Head of caudate nucleus (tissue), 42 donors: Measurements from ENCODE around the gene TEX51.

Experiments
- DNase-seq, 42 donors: peaks; one replicate each; pipeline versions ENCODE4 v3.0.0 to v3.0.0-alpha.2; 2020 to 2021; ENCODE audit warnings: mixed read lengths in 7 of 42
- intact Hi-C: fragments of 100-400 bp; cut with DNase I; formaldehyde crosslinking; loops from one replicate; pipeline ENCODE4 v1.15.0; 2022

The TEX51 gene

GRCh38 chr2:126876631-126877030 is 22.1 kb upstream of the TEX51 start:
- intact Hi-C loops = no loop called here
- peak in 3 of 42 donors; percentile 5 to 11 (median 8) for DNase-seq

DNA sequence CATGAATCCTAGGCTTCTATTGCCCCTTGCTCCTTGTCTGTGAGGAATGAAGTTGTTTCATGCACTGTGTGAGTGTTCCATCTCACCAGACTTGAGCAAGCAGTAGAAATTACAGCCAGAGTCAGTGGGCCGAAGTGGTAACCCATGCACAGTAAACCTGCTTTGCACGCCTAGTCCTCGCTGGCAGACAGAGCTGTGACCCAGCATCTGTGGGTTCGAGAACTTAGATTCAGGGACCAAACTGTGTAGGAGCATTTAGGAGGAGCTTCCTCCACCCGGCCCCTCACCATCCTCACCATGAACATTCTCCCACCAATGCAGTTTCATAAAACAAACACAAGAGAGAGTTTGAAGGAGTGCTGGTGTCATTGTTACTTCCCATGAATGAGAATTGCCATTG is 21.6 kb upstream of the TEX51 start:
- DNase-seq = peak in 2 of 42 donors; percentile 9 to 20
- intact Hi-C loops = no loop called here

DNA sequence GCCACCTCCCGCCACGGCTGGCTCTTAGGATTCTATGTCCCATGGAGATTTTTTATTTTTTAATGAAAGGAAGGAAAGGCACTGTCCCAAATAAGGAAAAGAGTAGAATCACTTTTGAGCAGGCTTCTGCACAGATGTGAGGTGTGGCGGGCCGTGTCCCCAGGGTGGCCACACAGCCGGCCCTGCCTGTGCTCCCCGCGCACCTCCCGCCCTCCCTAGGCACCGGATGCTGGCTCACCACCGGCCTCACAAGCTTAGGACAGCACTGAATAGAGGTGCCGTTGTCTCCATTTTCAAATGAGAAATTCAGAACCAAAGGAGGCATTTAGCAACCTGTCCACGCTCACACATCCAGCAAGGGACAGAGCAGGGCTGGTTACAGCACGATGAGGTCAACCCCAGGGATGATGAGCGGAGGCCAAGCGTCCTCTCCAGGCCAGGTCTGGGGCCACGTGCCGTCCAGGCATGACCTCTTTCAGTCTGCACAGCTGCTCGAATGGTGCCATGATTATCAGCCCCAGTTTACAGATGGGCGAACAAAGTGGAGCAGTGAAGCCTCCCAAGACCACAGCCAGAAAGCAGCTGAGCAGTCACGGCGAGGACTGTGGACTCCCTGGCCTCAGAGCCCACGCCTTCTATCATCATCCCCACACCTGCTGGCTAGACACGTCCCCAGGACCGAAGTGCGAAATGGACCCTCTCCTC is 20.7 kb upstream of the TEX51 start:
- DNase-seq = peak in 3 of 42 donors; percentile 8 to 20 (median 18)
- intact Hi-C loops = no loop called here

DNA sequence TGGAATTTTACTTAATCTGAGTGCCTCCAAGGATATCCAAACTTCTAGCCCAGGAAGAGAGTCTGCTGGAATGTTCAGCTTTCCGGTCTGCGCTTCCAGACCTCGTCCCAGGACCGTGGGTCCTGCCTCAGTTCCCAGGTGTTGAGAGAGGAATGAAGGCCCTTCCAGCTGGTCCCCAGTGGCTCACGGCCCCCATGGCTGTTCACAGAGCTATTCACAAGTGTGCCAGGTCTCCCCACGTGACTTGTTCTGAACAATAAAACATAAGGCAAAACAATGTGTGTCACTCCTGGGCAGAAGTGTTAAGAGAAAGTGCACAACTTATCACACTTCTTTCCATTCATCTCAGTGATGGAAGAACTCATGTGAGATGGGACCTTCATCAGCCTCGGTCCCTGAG is 20.1 kb upstream of the TEX51 start:
- DNase-seq = peak in 3 of 42 donors; percentile 3 to 28 (median 8)

DNA sequence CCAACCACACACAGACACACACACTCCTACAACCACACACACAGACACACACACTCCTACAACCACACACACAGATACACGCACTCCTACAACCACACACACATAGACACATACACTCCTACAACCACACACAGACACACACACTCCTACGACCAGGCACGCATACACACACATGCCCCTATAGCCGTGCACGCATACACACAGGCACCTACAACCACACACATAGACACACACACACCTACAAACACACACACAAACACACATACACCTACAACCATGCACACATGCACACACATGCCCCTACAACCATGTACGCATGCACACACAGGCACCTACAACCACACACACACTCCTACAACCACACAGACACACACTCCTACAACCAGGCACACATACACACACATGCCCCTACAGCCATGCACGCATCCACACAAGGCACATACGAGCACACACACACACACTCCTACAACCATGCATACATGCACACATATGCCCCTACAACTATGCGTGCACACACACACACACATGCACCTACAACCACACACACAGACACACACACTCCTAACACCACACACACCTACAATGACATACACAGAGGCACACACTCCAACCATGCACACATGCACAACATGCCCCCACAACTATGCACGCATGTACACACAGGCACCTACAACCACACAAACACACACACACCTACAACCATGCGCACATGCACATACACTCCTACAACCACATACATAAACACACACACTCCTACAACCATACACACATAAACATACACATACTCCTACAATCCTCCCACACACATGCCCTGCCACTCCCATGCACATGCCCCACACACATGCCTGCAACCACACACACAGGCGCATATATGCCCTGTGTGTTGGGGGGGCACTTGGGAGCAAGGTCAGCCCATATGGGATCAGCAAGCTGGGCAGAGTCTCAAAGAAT is 19.1 kb upstream of the TEX51 start:
- DNase-seq = peak in 4 of 42 donors; percentile 5 to 10 (median 6)
- intact Hi-C loops = no loop called here

More for the DNA sequence above, 20.1 kb upstream of the TEX51 start:
- intact Hi-C loops = no loop called here

- DNase-seq = peak in 4 of 42 donors; percentile 4 to 20 (median 16)
- intact Hi-C loops = no loop called here
Measured at GRCh38 chr2:126880324-126880723, 18.4 kb upstream of the TEX51 start.

- DNase-seq = no peak
- intact Hi-C loops = no loop called here
Measured at GRCh38 chr2:126880817-126881216, 17.9 kb upstream of the TEX51 start.

- DNase-seq = peak in 4 of 42 donors; percentile 11 to 24 (median 15)
- intact Hi-C loops = no loop called here
Measured at GRCh38 chr2:126881591-126881990, 17.1 kb upstream of the TEX51 start.

DNA sequence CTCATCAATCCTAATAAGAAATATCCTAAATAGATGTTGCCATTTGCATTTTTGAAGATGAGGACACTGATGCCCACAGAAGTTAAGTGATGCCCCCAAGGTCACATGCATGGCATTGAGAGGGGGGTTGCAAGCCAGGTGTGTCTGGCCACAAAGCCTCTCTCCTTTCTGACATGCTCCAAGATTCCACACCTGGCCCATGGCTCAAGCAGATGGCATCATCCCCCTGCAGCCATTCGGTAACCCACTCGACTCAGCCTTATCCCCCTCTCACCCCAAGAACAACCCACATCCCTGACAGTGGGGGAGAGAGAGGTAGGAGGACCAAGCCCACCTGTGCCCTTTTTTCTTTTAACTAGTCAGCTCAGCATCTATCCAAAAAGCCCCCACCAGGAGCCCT is 16.5 kb upstream of the TEX51 start:
- intact Hi-C loops = no loop called here
- peak in 4 of 42 donors; percentile 9 to 16 (median 12) for DNase-seq

DNA sequence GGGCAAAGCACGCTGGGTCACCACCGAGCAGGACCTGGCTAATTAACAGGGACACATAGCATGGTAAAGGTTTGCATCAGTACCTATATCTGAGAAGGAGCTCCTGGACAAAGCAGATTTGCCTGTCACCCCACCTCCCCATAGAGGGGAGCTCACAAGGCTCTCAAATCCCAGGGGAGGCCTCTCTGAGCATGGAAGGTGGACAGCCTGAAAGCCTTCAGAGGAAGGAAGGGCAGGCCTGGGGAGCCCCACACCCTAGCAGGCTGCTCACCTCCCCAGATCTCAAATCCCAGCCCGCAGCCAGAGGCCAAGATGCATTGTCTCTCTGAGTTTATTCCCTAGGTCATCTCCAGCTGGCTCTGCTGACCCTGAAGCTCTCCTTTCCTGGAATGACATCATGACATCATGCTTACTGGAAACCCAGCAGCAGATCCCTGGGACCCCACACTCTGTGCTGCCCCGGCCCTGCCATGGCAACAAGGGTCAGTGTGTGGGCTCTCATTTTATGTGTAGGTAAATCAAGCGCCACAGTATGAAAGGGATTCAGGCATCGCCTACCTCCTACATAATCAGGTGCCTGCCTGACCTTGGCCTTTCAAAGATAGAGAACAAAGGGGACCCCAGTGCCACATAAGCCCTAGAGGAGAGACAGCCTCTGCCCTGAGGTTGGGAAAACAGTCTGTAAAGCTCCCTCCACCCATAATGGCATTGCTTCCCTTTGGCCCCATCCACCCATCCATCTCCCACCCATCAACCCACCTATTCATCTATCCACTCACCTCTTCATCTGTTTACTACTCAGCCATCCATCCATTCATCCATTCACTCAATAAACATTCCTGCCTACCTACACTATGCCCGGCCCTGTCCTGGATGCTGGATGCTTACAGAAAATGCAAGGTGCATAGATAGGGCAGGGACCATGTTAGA is 15.7 kb upstream of the TEX51 start:
- intact Hi-C loops = no loop called here
- DNase-seq = peak in 4 of 42 donors; percentile 9 to 26 (median 18)

DNA sequence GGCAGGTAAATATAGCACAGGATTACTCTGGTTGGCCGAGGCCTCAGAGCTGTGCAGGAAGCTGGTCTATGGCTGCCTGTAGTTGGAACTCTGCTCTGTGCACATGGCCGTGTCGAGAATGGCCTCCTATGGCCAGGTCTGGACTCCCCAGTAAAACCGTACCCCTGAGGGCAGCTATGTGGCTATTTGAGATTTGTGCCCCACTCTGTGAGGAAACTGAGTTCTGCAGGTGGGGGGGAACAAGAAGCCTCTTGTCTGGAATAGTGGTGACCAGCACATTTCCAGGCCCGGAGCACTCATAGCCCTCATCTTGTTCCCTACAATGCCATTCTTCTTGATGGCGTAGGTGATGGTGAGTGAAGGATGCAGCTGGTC is 15.0 kb upstream of the TEX51 start:
- DNase-seq = peak in 4 of 42 donors; percentile 8 to 19 (median 18)
- intact Hi-C loops = no loop called here

DNA sequence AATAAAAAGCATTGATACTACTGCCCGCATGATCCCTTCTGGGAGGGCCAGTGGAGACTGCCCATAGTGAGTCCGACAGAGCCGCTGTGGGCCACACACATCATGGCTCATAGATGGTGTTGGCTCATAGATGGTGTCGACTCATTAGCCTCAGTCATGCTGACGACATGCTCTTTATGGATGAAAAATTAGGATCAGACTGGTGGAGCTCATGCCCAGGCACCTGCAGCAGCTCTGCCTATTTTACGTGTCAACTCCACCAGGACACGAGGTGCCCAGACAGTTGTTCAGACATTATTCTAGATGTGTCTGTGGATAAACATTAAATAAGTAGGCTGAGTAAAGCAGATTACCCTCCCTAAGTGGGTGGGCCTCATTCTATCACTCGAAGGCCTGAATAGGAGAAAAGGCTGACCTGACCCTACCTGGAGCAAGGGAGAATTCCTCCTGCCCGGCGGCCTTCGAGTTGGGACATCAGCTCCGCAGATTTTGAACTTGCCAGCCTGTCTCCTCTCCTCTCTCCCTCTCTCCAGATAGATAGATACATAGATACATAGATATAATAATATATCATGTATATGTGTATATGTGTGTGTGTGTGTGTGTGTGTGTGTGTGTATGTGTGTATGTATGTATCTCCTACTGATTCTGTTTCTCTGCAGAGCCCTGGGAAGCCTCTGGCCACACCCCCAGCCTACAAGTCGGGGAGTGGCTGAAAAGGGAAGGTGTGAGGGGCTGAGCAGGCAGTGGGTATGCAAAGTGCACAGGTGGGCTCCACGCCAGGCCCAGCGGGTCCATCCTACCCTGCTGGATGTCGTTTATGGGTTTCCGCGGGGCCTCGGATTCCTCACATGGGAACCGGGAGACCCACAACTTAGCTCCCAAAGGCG is 13.6 kb upstream of the TEX51 start:
- intact Hi-C loops = no loop called here
- peak in 4 of 42 donors; percentile 10 to 35 (median 20) for DNase-seq

DNA sequence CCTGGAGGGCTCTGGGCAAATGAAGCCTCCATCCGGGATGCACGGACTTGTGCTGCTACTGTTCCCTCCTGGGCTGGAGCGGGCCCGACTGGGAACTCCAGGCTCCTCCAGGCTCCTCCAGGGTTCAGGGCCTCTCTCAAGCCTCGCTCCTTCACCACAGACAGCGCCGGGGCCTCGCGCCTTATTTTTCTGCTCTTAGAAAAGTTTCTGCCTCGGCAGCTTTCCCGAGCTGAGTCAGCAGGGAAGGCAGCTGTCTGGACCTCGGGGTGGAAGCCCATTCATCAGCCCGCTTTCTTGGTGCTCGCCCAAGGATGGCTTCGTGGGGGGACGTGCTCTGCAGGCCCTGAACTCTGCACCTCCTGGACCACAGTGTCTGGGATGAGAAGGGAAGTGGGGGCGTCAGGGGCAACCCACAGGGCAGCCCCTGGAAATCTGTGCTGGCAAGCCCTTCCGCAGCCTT is 12.9 kb upstream of the TEX51 start:
- intact Hi-C loops = no loop called here
- peak in 18 of 42 donors; percentile 11 to 56 (median 28) for DNase-seq

GRCh38 chr2:126886211-126886915 is 12.3 kb upstream of the TEX51 start:
- intact Hi-C loops = no loop called here

GRCh38 chr2:126886916-126887280 is 11.8 kb upstream of the TEX51 start:
- intact Hi-C loops = no loop called here

More at GRCh38 chr2:126886211-126886915, 12.3 kb upstream of the TEX51 start:
- peak; percentile 29 to 83 (median 68) for DNase-seq

DNA sequence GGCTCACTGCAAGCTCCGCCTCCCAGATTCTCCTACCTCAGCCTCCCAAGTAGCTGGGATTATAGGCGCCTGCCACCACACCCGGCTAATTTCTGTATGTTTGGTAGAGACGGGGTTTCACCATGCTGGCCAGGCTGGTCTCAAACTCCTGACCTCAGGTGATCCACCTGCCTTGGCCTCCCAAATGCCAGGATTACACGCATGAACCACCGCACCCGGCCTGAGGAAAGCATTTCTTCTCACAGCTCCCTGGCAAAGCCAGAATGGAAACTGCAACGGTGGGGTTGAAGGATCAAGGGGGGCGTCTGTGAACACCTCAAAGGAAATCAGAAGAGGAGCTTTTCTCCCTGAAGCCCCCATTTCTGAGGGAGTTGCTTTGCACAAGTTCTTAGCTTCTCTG is 11.2 kb upstream of the TEX51 start:
- intact Hi-C loops = no loop called here
- DNase-seq = peak in 3 of 42 donors; percentile 21 to 33 (median 23)

More at GRCh38 chr2:126886916-126887280, 11.8 kb upstream of the TEX51 start:
- peak in 3 of 42 donors; percentile 12 to 25 (median 19) for DNase-seq

DNA sequence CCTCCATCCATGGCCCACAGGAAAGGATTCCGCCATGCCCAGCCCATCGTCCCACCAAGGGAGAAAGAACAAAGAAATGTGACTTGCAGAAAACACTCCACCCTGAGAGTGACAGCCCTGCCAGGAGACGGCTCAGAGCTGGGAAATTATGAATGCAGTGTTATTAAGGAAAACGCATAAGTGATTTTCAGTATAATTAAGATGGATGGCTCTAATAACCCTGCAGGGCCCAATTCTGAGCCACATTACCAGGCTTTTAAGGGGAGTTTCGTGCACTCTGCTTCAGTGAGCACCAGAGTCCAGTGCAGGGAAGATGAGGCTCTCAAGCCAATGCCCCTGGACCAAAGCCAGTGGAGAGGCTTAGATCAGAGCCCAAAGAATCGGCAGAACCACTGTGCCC is 10.6 kb upstream of the TEX51 start:
- peak in 3 of 42 donors; percentile 4 to 24 (median 5) for DNase-seq
- intact Hi-C loops = no loop called here
